Cardiac fibroblast (primary cell): Measurements from ENCODE around the gene EPN2.
"Not testable (repeated sequence)": the region's sequence is repeated elsewhere in the genome, so short reads cannot be mapped to it uniquely, and the experiment has no call there.

ENCODE experiments used
- DNase-seq, 2 donors: peaks; one replicate each; pipeline versions ENCODE4 v3.0.0 to v3.0.0-alpha.2; 2010; ENCODE audit warnings: low read depth in 2 of 2
- H3K4me3 ChIP-seq, 2 donors: replicated peaks in 1 of 2; 1 replicate in 1 of 2; 2 replicates in 1 of 2; pipeline ENCODE4 v1.5.1; 2011; ENCODE audit warnings: low read depth in 2 of 2, low read length in 2 of 2, mild to moderate bottlenecking in 2 of 2, moderate library complexity in 1 of 2
- TF ChIP-seq, protein P1 (sequence below): IDR thresholded peaks from one replicate; pipeline ENCODE4 v1.5.1; 2011; ENCODE audit warnings: low read depth, mild to moderate bottlenecking, low read length, inconsistent platforms

Gene EPN2

DNA sequence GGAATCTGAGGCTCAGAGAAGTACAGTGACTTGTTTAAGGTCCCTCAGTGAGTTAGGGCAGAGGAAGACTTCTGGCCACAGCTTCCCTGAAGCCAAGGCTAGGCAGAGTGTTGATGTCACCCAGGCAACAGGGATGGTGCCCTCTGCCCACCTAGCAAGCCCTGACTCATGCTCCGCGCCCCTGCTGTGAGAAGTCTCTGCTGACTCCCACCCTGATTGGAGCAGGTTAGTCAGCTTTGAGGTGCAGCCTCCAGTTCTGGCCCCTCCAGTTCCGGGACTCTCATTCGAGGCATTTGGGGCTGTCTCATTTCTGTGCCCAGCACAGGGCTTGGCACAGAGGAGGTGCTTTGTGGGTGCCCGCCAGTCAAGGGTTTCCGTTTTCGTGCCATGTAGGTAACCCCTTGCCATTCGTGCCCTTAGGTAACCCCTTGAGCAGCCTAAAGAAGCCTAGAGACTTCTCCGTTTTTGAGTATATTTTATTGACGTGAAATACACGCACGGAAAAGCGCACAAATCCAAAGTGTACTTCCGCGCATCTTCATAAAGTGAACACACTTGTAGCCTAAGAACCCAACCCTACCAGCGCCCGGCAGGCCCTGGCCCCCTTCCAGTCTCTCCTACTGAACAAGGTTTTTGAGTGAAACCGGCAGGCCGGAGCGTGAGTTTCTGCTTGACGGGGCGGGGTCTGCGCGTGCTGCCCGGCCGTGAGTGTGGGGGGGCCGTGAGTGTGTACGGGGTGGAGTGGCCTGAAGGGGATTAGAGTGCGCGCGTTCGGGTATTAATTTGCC, 621 bp upstream of the EPN2 start:
- H3K4me3 ChIP-seq, DNase-seq: not testable (repeated sequence)

DNA sequence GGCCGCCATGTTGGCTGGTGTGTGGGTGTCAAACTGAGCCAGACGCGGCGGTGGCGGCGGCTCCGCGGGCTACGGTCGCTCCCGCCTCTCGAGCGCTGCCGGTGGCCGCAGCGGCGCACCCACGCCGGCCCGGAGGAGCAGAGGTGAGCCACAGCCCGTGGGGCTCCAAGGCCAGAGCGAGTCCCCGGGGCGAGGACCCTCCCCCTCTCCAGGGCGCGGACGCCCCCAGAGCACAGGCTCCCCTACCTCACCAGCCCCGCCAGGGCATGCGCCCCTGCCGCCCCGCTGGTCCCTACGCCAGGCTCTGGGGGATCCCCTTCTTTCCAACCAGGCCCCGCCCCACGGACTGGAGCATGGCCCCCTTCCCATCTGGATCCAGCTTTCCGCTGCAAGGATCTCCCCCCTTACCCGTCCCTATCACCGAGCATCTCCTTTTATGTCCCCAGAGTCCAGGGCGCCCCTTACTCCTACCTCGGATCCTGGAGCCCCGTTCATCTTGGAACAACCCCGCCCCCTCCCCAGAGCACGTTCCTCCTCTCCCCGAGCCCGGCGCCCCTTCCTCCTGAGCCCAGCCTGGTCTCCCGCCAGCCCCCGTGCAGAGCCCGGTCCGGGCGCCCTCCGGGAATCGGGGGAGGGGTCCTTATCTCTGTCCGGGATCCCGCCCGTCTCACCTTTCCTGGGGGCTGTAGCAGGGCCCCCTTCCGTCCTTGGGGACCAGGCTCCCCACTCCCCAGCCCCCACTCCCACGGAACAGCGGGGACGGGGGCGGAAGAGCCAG, 412 bp downstream of the EPN2 start:
- TF ChIP-seq, protein P1, sequence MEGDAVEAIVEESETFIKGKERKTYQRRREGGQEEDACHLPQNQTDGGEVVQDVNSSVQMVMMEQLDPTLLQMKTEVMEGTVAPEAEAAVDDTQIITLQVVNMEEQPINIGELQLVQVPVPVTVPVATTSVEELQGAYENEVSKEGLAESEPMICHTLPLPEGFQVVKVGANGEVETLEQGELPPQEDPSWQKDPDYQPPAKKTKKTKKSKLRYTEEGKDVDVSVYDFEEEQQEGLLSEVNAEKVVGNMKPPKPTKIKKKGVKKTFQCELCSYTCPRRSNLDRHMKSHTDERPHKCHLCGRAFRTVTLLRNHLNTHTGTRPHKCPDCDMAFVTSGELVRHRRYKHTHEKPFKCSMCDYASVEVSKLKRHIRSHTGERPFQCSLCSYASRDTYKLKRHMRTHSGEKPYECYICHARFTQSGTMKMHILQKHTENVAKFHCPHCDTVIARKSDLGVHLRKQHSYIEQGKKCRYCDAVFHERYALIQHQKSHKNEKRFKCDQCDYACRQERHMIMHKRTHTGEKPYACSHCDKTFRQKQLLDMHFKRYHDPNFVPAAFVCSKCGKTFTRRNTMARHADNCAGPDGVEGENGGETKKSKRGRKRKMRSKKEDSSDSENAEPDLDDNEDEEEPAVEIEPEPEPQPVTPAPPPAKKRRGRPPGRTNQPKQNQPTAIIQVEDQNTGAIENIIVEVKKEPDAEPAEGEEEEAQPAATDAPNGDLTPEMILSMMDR, result no peak
- no peak for DNase-seq
- H3K4me3 ChIP-seq, result peak overlapping the region; percentile 93 to 99

GRCh38 chr17:19238167-19238505, 970 bp downstream of the EPN2 start:
- H3K4me3 ChIP-seq, result peak overlapping the region; percentile 93 to 99
- TF ChIP-seq, protein P1, result no peak
- DNase-seq, result peak in 1 of 2 donors; percentile 31

DNA sequence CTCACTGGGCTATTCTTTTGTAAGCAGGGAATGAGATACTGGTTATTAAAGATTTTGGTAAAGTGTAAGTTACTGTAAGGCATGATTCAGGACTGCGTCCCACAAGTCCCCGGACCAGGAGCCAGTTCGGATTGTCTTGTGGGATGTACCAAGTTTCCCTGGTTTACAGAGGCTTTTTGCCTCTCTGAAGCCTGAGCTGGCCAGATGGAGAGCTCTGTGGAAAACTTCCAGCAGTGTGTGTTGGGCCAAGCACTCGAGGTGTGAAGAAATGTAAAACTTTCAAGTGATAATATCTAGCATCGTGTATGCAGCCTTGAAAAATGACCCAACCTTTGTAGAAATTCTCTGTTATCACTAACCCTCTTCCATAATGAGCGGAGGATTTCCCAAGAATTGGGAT, 2.4 kb downstream of the EPN2 start:
- peak in 1 of 2 donors; percentile 70 for DNase-seq
- no peak overlapping the region for H3K4me3 ChIP-seq
- TF ChIP-seq, protein P1, result no peak

- TF ChIP-seq, protein P1, result no peak
- DNase-seq, result no peak
- no peak overlapping the region for H3K4me3 ChIP-seq
Measured at GRCh38 chr17:19242323-19242722, 5.2 kb downstream of the EPN2 start.

- H3K4me3 ChIP-seq, result no peak overlapping the region
- DNase-seq, result no peak
- TF ChIP-seq, protein P1, result no peak
Measured at GRCh38 chr17:19242926-19243325, 5.8 kb downstream of the EPN2 start.

DNA sequence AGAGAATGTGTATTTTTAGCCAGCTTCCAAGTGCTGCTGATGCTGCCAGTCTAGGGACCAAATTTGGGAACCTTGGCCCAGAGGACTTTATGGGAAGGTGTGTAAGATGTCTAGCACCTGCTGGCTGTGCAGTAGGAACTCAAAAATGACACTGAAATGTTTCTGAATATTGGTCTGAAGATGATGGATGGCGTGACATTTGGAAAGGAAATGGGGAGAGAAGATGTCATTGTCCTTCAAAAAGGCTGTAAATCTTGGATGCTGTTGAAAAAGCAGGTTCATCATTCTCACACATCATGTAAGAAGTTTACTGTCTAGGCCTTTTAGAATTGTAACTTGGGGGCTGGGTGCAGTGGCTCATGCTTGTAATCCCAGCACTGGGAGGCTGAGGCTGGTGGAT, 6.7 kb downstream of the EPN2 start:
- DNase-seq, result no peak
- no peak overlapping the region for H3K4me3 ChIP-seq
- TF ChIP-seq, protein P1, result no peak
